UCSD-AML1 (cell line): ENCODE results near the gene ZFP69B.
"Not testable (repeated sequence)": the region's sequence is repeated elsewhere in the genome, so short reads cannot be mapped to it uniquely, and the experiment has no call there.

ENCODE experiments used
- DNase-seq: peaks from one replicate; lab custom pipeline; 2025; ENCODE audit not compliant: unreplicated experiment; lab: John Stamatoyannopoulos, UW

Gene ZFP69B

GRCh38 chr1:40435471-40435870, 14.8 kb upstream of the ZFP69B start:
- DNase-seq, result no peak

GRCh38 chr1:40435876-40436275, 14.4 kb upstream of the ZFP69B start:
- DNase-seq, result no peak

GRCh38 chr1:40438391-40439015, 11.8 kb upstream of the ZFP69B start:
- DNase-seq, result no peak

GRCh38 chr1:40439247-40439646, 11.0 kb upstream of the ZFP69B start:
- no peak for DNase-seq

GRCh38 chr1:40450495-40451237, 390 bp downstream of the ZFP69B start:
- DNase-seq, result no peak

- no peak for DNase-seq
Observed at GRCh38 chr1:40451238-40451585, 936 bp downstream of the ZFP69B start.

- DNase-seq, result no peak
Observed at GRCh38 chr1:40454873-40455272, 4.6 kb downstream of the ZFP69B start.

- no peak for DNase-seq
Observed at GRCh38 chr1:40462956-40463590, 12.8 kb downstream of the ZFP69B start.

GRCh38 chr1:40469327-40469726, 19.1 kb downstream of the ZFP69B start:
- no peak for DNase-seq

- no peak for DNase-seq
Observed at GRCh38 chr1:40475268-40475667, 25.0 kb downstream of the ZFP69B start.

GRCh38 chr1:40476924-40477677, 26.8 kb downstream of the ZFP69B start, which contains the start of gene ZFP69:
Gene ZFP69 (plus strand): TSS chr1:40477290. CDS start chr1:40479362, 2,072 bp downstream.
- DNase-seq, result no peak

GRCh38 chr1:40477678-40478053, 27.4 kb downstream of the ZFP69B start:
- no peak for DNase-seq

GRCh38 chr1:40478276-40478675, 28.0 kb downstream of the ZFP69B start:
- DNase-seq, result no peak

GRCh38 chr1:40479156-40479555, 28.9 kb downstream of the ZFP69B start:
- no peak for DNase-seq

- no peak for DNase-seq
Observed at GRCh38 chr1:40495315-40495903, 45.1 kb downstream of the ZFP69B start.

- not testable (repeated sequence) for DNase-seq
Observed at GRCh38 chr1:40502651-40503050, 52.4 kb downstream of the ZFP69B start.

GRCh38 chr1:40507973-40508372, 57.7 kb downstream of the ZFP69B start:
- DNase-seq, result no peak

GRCh38 chr1:40508375-40509341, 58.4 kb downstream of the ZFP69B start, which contains the start of gene EXO5:
Gene EXO5 (plus strand): TSS chr1:40508767. CDS start chr1:40514545, 5,778 bp downstream.
- peak; percentile 73 for DNase-seq
